Lung microvascular endothelial cell (primary cell): Measurements from ENCODE around the gene PCDHB11. TPM values are rescaled to one million over a fixed set of nuclear protein-coding genes. Genes with fewer than 3 reads are reported as not detected.
"Not testable (repeated sequence)": the region's sequence is repeated elsewhere in the genome, so short reads cannot be mapped to it uniquely, and the experiment has no call there.

Source experiments
- DNase-seq, 2 donors: peaks; one replicate each; pipeline versions ENCODE4 v3.0.0 to v3.0.0-alpha.2; 2010; ENCODE audit warnings: low read depth in 2 of 2
- total RNA-seq: library from RNA; depleted of rRNA; stranded (reverse); fragments of >200 nt; gene quantifications from 2 replicates; pipeline ENCODE4 v1.2.1, GENCODE V29; 2014

The PCDHB11 gene
- total RNA-seq, 1 donor from 2014 or later, result 1.8 TPM

GRCh38 chr5:141186897-141187512 is 12.4 kb upstream of the PCDHB11 start, which contains the start of gene PCDHB9:
Gene PCDHB9 (plus strand): TSS chr5:141187161. CDS start chr5:141187319, 158 bp downstream.
- DNase-seq, result peak; percentile 31 to 35

- DNase-seq, result not testable (repeated sequence)
Measured at GRCh38 chr5:141188682-141189081, 10.7 kb upstream of the PCDHB11 start.

- not testable (repeated sequence) for DNase-seq
Measured at GRCh38 chr5:141189131-141189530, 10.3 kb upstream of the PCDHB11 start.

- peak; percentile 40 to 54 for DNase-seq
Measured at GRCh38 chr5:141192110-141192725, 7.2 kb upstream of the PCDHB11 start, which contains the start of gene PCDHB10. Gene PCDHB10 (plus strand): TSS chr5:141192353. CDS start chr5:141192553, 200 bp downstream.

GRCh38 chr5:141194332-141194731 is 5.1 kb upstream of the PCDHB11 start:
- not testable (repeated sequence) for DNase-seq

- DNase-seq, result no peak
Measured at GRCh38 chr5:141196363-141196762, 3.1 kb upstream of the PCDHB11 start.

- DNase-seq, result not testable (repeated sequence)
Measured at GRCh38 chr5:141201126-141201525, 1.7 kb downstream of the PCDHB11 start.

GRCh38 chr5:141201646-141202045 is 2.2 kb downstream of the PCDHB11 start:
- not testable (repeated sequence) for DNase-seq

- DNase-seq, result peak; percentile 13 to 27
Measured at GRCh38 chr5:141208478-141208877, 9.1 kb downstream of the PCDHB11 start, which contains the start of gene PCDHB12. Gene PCDHB12 (plus strand): TSS chr5:141208719. CDS start chr5:141208908, 189 bp downstream.

- not testable (repeated sequence) for DNase-seq
Measured at GRCh38 chr5:141210281-141210680, 10.9 kb downstream of the PCDHB11 start.

- not testable (repeated sequence) for DNase-seq
Measured at GRCh38 chr5:141210849-141211248, 11.4 kb downstream of the PCDHB11 start.

GRCh38 chr5:141213656-141214339 is 14.4 kb downstream of the PCDHB11 start, which contains the start of gene PCDHB13:
Gene PCDHB13 (plus strand): TSS chr5:141213919. CDS start chr5:141214124, 205 bp downstream.
- DNase-seq, result peak; percentile 68 to 72

- DNase-seq, result not testable (repeated sequence)
Measured at GRCh38 chr5:141214583-141214982, 15.2 kb downstream of the PCDHB11 start.

- not testable (repeated sequence) for DNase-seq
Measured at GRCh38 chr5:141215504-141215903, 16.1 kb downstream of the PCDHB11 start.

- DNase-seq, result not testable (repeated sequence)
Measured at GRCh38 chr5:141216035-141216434, 16.6 kb downstream of the PCDHB11 start.

- peak; percentile 34 to 63 for DNase-seq
Measured at GRCh38 chr5:141223112-141223783, 23.8 kb downstream of the PCDHB11 start, which contains the start of gene PCDHB14. Gene PCDHB14 (plus strand): TSS chr5:141223343. CDS start chr5:141223506, 163 bp downstream.

GRCh38 chr5:141224844-141225243 is 25.4 kb downstream of the PCDHB11 start:
- DNase-seq, result not testable (repeated sequence)

GRCh38 chr5:141225421-141225820 is 26.0 kb downstream of the PCDHB11 start:
- not testable (repeated sequence) for DNase-seq

- DNase-seq, result peak; percentile 5 to 16
Measured at GRCh38 chr5:141234109-141234667, 34.8 kb downstream of the PCDHB11 start.

GRCh38 chr5:141235922-141236321 is 36.5 kb downstream of the PCDHB11 start:
- not testable (repeated sequence) for DNase-seq
